ENCODE results near the gene HSPB2. TPM values are rescaled to one million over a fixed set of nuclear protein-coding genes. Genes with fewer than 3 reads are reported as not detected.
"Not testable (repeated sequence)": the region's sequence is repeated elsewhere in the genome, so short reads cannot be mapped to it uniquely, and the experiment has no call there.

Gene HSPB2
- total RNA-seq, 6 experiments from 2014 or later: 0.20 to 0.49 TPM; not detected in 4

GRCh38 chr11:111882202-111882601 is 30.3 kb upstream of the HSPB2 start:
- Histone ChIP-seq H3K36me3 (no peaks in the 10 kb centered on the region), H3K27me3 (no peaks in the 10 kb centered on the region), H3K27ac (no peak overlapping the region), H3K4me1 (peaks cover 0 to 6% (median 0%) of the 10 kb centered on the region in 4 donors), H3K9me3 (no peaks in the 10 kb centered on the region), H3K4me3 (no peak overlapping the region)
- WGBS (ENCODE audit: insufficient coverage, low coverage, low lambda C conversion rate, missing lambda C conversion rate): 94% methylated on average over 5 of the region's 5 CpGs
- TF ChIP-seq CTCF (IDR thresholded peaks at IDR 0.05): no peak
- TF ChIP-seq POLR2A (IDR thresholded peaks at IDR 0.05): no peak
- DNase-seq (no peak), ATAC-seq (no peak)
- intact Hi-C loops (cut with DNase I): no loop called here

GRCh38 chr11:111885053-111885452 is 27.5 kb upstream of the HSPB2 start:
- 91% methylated on average over 4 of the region's 4 CpGs for WGBS (ENCODE audit: insufficient coverage, low coverage, low lambda C conversion rate, missing lambda C conversion rate)
- H3K27me3 ChIP-seq; H3K27ac ChIP-seq; H3K36me3 ChIP-seq; intact Hi-C loops (cut with DNase I); DNase-seq; H3K9me3 ChIP-seq; ATAC-seq; H3K4me1 ChIP-seq; H3K4me3 ChIP-seq: not testable (repeated sequence)

- Histone ChIP-seq H3K9me3 (no peaks in the 10 kb centered on the region), H3K27ac (no peak overlapping the region), H3K27me3 (no peaks in the 10 kb centered on the region), H3K4me3 (no peak overlapping the region), H3K36me3 (no peaks in the 10 kb centered on the region), H3K4me1 (no peaks in the 10 kb centered on the region)
- TF ChIP-seq CTCF (IDR thresholded peaks at IDR 0.05) (no peak), POLR2A (IDR thresholded peaks at IDR 0.05) (no peak)
- intact Hi-C loops (cut with DNase I): no loop called here
- 62% methylated on average over 4 of the region's 4 CpGs for WGBS (ENCODE audit: insufficient coverage, low coverage, low lambda C conversion rate, missing lambda C conversion rate)
- DNase-seq (no peak), ATAC-seq (no peak)
Measured at GRCh38 chr11:111886032-111886431, 26.5 kb upstream of the HSPB2 start.

- no peak overlapping the region for H3K4me3 ChIP-seq
- no peaks in the 10 kb centered on the region for H3K4me1 ChIP-seq
- H3K9me3 ChIP-seq: no peaks in the 10 kb centered on the region
- no peak for DNase-seq
- no peaks in the 10 kb centered on the region for H3K36me3 ChIP-seq
- no peak overlapping the region for H3K27ac ChIP-seq
- ATAC-seq: no peak
- 45% methylated on average over 2 of the region's 2 CpGs for WGBS (ENCODE audit: insufficient coverage, low coverage, low lambda C conversion rate, missing lambda C conversion rate)
- H3K27me3 ChIP-seq: no peaks in the 10 kb centered on the region
- intact Hi-C loops (cut with DNase I): no loop called here
- TF ChIP-seq CTCF (IDR thresholded peaks at IDR 0.05): no peak
- TF ChIP-seq POLR2A (IDR thresholded peaks at IDR 0.05): no peak
Measured at GRCh38 chr11:111886844-111887243, 25.7 kb upstream of the HSPB2 start.

- 53% methylated on average over 2 of the region's 2 CpGs for WGBS (ENCODE audit: insufficient coverage, low coverage, low lambda C conversion rate, missing lambda C conversion rate)
- TF ChIP-seq POLR2A (IDR thresholded peaks at IDR 0.05): no peak
- TF ChIP-seq CTCF (IDR thresholded peaks at IDR 0.05): no peak
- ATAC-seq: no peak
Measured at GRCh38 chr11:111905411-111905810, 7.1 kb upstream of the HSPB2 start.

More at GRCh38 chr11:111905411-111905810, 7.1 kb upstream of the HSPB2 start:
- Histone ChIP-seq H3K36me3 (no peaks in the 10 kb centered on the region), H3K27ac (no peak overlapping the region), H3K4me1 (no peaks in the 10 kb centered on the region), H3K9me3 (no peaks in the 10 kb centered on the region), H3K27me3 (no peaks in the 10 kb centered on the region), H3K4me3 (no peak overlapping the region)
- DNase-seq: no peak
- intact Hi-C loops (cut with DNase I): no loop called here
